ENCODE measurements around the gene PCSK9.
"Not testable (repeated sequence)": the region's sequence is repeated elsewhere in the genome, so short reads cannot be mapped to it uniquely, and the experiment has no call there.

The PCSK9 gene

DNA sequence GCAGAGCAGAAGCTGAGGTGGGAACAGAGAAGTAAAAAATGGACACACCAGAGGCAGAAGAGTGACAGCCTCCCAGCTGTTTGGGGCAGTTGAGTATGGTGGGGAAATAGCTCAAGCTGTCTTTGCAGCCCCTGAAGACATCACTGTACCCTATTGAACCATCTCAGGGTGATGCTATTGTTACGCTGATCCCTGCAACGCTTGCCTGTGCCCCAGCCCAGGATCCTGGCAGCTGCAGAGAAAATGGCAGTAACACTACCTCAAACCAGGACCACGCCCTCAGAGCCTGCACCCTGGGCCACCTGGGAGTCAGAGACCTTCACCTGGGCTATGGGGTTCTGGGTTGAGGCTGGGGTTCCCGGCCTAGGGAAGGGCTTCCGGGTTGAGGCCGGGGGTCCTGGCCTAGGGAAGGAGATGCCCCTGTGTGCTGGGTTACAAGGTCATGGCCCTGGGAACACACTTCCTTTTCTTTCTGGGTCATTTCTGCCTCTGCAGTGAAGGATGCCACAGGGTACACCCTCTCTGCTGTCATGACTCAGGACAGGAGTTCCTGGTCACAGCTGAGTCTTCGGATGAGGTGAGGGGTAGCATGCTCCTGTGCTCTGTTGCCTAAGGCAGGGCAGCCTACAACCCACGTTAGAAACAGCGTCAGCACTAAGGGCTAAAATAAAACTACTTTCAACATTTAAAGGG lies 29.0 kb upstream of the PCSK9 start:
- no peak for DNase-seq (ENCODE audit: low read depth, low spot score)

DNA sequence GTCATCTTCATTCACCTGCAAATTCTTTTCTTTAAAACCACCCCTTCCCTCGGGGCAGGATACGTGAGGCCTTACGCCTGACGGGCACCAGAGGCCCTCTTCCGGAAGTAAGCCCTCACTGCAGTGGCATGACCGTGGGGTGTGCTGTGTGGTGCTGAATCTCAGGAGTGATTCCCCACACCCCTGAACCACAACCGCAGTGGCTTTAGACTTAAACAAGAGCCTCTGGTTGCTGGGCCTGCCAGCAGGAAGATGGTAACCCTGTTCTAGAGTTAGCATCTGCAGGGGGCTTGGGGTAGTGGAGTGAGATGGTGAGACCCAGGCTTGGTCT lies 28.5 kb upstream of the PCSK9 start:
- DNase-seq (ENCODE audit: low read depth, low spot score), result no peak

GRCh38 chr1:55012661-55013060 lies 26.7 kb upstream of the PCSK9 start:
- no peak for DNase-seq (ENCODE audit: low read depth, low spot score)

- no peak for DNase-seq (ENCODE audit: low read depth, low spot score)
These were observed 24.2 kb upstream of the PCSK9 start for GRCh38 chr1:55015123-55015522.

- DNase-seq (ENCODE audit: low read depth, low spot score), result no peak
These were observed 23.4 kb upstream of the PCSK9 start for GRCh38 chr1:55015731-55016620.

DNA sequence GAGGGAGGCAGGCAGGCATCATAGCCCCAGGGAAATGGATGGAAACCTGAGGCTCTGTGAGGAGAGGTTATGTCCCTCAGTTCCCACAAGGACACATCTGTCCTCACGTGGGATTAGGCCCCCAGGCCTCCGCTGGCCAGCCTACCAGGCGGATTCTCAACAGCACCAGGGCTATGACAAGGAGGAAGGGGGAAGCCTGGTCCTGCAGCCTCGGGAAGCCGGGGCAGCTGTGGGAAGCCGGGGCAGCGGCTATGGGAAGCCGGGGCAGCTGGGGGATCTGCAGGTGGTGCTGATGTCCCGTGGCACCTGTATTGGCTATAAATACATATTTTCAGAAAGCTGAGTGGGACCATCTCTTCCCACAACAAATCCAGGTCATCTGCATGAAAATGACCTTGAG lies 21.0 kb upstream of the PCSK9 start:
- no peak for DNase-seq (ENCODE audit: low read depth, low spot score)

DNA sequence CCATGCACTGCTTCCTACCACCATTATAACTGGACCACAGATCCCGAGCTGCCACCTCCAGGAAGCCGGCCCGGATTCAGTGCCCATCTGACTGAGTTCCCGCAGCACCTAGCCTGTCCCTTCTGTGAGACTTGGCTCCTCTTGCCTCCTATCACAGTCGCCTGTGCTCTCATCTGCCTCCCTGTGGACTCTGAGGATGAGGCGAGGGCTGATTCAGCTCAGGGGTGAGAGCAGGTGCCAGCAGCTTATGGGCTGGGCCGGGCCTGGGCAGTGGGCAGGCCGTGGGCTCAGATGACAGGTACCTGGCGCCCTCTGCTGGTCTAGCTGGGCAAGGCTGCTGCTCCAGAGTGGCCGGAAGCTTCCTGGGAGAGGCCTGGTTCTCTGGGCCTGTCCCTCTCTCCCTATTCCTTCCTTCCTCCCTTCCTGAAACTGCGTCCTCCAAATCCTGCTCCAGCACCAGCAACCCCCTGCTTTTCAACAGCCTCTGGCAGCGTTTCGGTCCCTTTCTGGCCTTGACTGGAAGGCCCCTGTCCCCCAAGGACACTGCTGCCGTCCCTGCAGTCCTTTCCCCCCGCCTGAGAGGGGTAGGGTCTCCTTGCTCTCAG lies 17.3 kb upstream of the PCSK9 start:
- peak; percentile 61 for DNase-seq (ENCODE audit: low read depth, low spot score)

DNA sequence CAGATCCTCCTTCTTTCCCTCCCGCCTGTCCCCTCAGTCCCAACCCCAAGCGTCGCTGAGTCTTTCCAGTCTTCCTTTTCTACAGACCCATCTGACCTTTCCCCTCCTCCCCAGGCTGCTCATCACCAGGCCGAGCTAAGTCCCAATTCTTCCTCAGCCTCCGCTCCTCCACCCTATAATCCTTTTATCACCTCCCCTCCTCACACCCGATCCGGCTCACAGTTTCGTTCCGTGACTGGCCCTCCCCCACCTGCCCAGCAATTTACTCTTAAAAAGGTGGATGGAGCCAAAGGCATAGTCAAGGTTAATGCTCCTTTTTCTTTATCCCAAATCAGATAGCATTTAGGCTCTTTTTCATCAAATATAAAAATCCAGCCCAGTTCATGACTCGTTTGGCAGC lies 15.2 kb upstream of the PCSK9 start:
- DNase-seq (ENCODE audit: low read depth, low spot score), result not testable (repeated sequence)

- DNase-seq (ENCODE audit: low read depth, low spot score), result not testable (repeated sequence)
These were observed 12.7 kb upstream of the PCSK9 start for GRCh38 chr1:55026682-55027081.

DNA sequence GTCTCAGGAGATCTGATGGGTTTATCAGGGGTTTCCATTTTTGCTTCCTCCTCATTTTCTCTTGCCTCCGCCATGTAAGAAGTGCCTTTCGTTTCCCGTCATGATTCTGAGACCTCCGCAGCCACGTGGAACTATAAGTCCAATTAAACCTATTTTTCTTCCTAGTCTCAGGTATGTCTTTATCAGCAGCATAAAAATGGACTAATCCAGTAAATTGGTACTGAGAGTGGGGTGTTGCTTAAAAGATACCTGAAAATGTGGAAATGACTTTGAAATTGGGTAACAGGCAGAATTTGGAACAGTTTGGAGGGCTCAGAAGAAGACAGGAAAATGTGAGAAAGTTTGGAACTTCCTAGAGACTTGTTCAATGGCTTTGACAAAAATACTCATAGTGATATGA lies 8.2 kb upstream of the PCSK9 start:
- not testable (repeated sequence) for DNase-seq (ENCODE audit: low read depth, low spot score)

DNA sequence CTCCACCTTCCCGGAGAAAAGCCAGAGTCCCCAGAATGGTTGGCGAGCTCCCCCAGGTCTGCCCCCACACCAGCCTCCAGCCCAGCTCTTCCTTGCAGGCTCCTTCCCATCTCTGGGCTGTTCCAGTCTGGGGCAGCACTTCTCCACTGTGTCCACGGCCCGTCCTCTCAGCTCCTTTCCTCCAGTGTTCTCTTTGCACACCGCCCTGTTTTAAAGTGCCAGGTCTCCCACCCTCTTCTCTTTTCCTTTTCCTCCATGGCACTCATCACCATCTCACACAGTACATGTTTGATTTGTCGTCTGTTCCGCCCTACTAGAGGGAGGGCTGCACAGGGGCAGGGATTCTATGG lies 6.1 kb upstream of the PCSK9 start:
- no peak for DNase-seq (ENCODE audit: low read depth, low spot score)

GRCh38 chr1:55034476-55035133 lies 4.7 kb upstream of the PCSK9 start:
- no peak for DNase-seq (ENCODE audit: low read depth, low spot score)

- DNase-seq (ENCODE audit: low read depth, low spot score), result no peak
These were observed 3.4 kb upstream of the PCSK9 start for GRCh38 chr1:55035904-55036303.

DNA sequence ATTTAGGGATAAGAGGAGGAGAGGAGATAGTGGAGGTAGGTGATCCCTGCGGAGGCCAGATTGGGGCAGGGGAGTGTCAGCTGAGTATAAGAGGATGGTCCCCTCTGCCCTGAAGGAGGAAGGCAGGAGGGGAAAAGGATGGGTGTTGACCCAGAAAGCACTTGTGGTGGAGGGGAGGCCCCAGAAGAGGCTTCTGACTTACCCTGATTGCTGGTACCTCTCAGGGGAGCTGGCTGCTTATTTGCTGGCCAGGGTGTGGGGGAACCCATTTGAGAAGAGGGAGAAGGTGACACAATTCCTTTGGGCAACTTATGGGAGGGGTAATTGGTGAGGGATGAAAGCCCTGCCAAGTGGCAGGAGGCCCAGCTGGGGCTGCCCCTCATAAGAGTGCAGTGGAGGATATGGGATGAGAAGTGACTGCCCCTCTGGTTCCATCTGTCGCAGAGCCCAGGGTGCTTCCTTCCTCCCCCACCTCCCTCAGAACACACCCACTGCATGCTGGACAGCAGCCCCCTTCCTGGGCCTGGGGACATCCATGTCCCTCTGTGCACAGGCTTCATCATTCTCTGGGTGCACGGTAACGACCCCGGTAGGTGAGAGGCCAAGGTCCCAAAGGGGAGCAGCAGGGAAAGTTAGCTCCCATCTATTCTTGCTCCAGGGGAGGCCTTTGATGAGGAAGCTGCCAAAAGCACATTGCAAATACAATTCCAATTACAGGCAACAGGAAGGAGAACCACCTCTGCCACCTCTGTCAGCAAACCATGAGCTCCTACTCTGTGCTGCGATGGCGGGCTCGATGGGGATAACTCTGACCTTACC lies 1.4 kb upstream of the PCSK9 start:
- DNase-seq (ENCODE audit: low read depth, low spot score), result no peak

DNA sequence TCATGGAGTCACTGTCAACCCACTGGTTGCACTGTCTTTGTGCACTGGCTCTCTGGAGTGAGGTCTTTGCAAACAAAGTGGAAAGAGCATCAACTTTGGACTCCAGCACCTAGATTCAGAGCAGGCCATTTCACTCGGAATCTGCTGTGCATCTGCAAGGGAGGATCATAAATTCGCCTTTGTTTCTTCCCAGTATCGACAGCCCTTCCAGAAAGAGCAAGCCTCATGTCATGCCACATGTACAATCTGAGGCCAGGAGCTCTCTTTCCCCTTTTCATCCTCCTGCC lies 853 bp upstream of the PCSK9 start:
- DNase-seq (ENCODE audit: low read depth, low spot score), result no peak

GRCh38 chr1:55038974-55039341 lies 390 bp upstream of the PCSK9 start:
- DNase-seq (ENCODE audit: low read depth, low spot score), result no peak

DNA sequence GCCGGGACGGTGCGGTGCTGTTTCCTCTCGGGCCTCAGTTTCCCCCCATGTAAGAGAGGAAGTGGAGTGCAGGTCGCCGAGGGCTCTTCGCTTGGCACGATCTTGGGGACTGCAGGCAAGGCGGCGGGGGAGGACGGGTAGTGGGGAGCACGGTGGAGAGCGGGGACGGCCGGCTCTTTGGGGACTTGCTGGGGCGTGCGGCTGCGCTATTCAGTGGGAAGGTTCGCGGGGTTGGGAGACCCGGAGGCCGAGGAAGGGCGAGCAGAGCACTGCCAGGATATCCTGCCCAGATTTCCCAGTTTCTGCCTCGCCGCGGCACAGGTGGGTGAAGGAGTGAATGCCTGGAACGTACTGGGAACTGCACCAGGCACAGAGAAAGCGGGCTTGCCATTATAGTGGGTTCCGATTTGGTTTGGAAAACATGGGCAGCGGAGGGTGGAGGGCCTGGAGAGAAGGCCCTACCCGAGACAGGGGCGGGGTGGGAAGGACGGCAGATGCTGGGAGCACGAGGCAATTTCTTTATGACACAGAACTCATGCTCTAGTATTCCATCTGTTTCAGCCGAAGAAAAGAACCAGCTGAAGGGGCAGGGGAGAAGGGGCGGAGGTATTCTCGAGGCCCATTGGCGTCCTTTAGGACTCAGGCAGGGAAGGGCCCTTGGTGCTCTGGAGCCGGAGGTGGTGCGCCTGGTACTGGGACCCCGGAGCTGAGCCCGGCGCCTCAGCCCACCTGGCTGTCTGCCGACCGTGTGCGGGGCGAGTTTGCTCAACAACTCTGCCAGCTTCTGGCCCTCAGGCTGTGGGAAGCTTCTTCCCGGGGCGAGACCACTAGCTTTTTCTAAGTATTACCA lies 960 bp downstream of the PCSK9 start:
- DNase-seq (ENCODE audit: low read depth, low spot score), result no peak

GRCh38 chr1:55040933-55041494 lies 1.7 kb downstream of the PCSK9 start:
- DNase-seq (ENCODE audit: low read depth, low spot score), result no peak

DNA sequence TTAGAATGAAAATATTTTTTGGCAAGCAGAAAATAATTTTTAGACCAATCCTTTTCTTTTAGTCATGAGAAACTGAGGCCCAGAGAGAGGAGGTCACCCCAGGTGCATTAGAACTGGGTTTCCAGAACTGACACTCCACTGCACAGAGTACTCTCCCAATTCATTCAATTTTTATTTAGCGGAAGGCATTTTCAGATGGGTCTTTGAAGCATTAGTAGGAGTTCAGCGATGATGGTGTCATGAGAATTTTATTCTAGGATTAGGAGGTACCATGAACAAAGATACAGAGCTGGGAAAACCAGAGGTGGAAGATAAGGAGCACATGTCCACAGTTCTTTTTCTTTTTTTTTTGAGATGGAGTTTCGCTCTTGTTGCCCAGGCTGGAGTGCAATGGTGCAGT lies 2.3 kb downstream of the PCSK9 start:
- DNase-seq (ENCODE audit: low read depth, low spot score), result no peak

- no peak for DNase-seq (ENCODE audit: low read depth, low spot score)
These were observed 3.7 kb downstream of the PCSK9 start for GRCh38 chr1:55043011-55043410.

DNA sequence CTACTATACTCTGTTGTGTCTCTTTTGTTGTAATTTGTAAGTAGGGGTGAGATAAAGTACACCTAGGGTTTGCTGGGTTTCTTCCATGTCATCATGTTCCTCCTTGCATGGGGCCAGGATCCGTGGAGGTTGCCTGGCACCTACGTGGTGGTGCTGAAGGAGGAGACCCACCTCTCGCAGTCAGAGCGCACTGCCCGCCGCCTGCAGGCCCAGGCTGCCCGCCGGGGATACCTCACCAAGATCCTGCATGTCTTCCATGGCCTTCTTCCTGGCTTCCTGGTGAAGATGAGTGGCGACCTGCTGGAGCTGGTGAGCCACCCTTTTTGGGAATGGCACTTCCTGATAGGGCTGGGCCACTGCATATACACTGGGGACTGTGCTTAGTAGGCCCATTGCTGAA lies 4.4 kb downstream of the PCSK9 start:
- no peak for DNase-seq (ENCODE audit: low read depth, low spot score)

Data from smooth muscle cell of the brain vasculature (primary cell).